Fibroblast of lung (primary cell): ENCODE measurements around the gene AMER2. TPM values are rescaled to one million over a fixed set of nuclear protein-coding genes. Genes with fewer than 3 reads are reported as not detected.

Source experiments
- DNase-seq, 2 donors: peaks; one replicate each; pipeline versions ENCODE4 v3.0.0 to v3.0.0-alpha.2; 2010; ENCODE audit warnings: low read depth in 2 of 2
- H2AFZ ChIP-seq: 2 replicates; pipeline ENCODE4 v1.5.1; 2012; ENCODE audit warnings: low read length, control low read depth, inconsistent platforms
- H3K27ac ChIP-seq: 2 replicates; pipeline ENCODE4 v1.5.1; 2011; ENCODE audit warnings: low read length, control low read depth; ENCODE audit not compliant: insufficient read depth
- H3K27me3 ChIP-seq: 2 replicates; pipeline ENCODE4 v1.5.1; 2011; ENCODE audit warnings: mild to moderate bottlenecking, low read length; ENCODE audit not compliant: control insufficient read depth, insufficient read depth
- H3K36me3 ChIP-seq: 2 replicates; pipeline ENCODE4 v1.5.1; 2011; ENCODE audit warnings: low read length; ENCODE audit not compliant: control insufficient read depth, insufficient read depth
- H3K4me1 ChIP-seq: 2 replicates; pipeline ENCODE4 v1.5.1; 2011; ENCODE audit warnings: low read length; ENCODE audit not compliant: control insufficient read depth, insufficient read depth; ENCODE audit errors: extremely low read depth
- H3K4me2 ChIP-seq: 2 replicates; pipeline ENCODE4 v1.5.1; 2011; ENCODE audit warnings: low read length, control low read depth; ENCODE audit not compliant: insufficient read depth; ENCODE audit errors: extremely low read depth
- H3K4me3 ChIP-seq, 4 experiments: fragments of 200-600 bp in 1 of 4; sonication (generic) in 1 of 4; replicated peaks in 1 of 4; 2 replicates each; pipeline ENCODE4 v1.5.1; 2011 to 2016; ENCODE audit warnings: low read length in 4 of 4, low read depth in 3 of 4, mild to moderate bottlenecking in 3 of 4, control low read depth in 2 of 4, inconsistent platforms in 1 of 4, mixed read lengths in 1 of 4; ENCODE audit not compliant: insufficient read depth in 1 of 4; ENCODE audit errors: control extremely low read depth in 1 of 4
- H3K79me2 ChIP-seq: 2 replicates; pipeline ENCODE4 v1.5.1; 2012; ENCODE audit warnings: mild to moderate bottlenecking, low read length, inconsistent platforms; ENCODE audit not compliant: control insufficient read depth, insufficient read depth
- H3K9ac ChIP-seq: 2 replicates; pipeline ENCODE4 v1.5.1; 2011; ENCODE audit warnings: mild to moderate bottlenecking, low read length, control low read depth; ENCODE audit not compliant: insufficient read depth
- H3K9me3 ChIP-seq: 2 replicates; pipeline ENCODE4 v1.5.1; 2012; ENCODE audit warnings: low read depth, low read length; ENCODE audit not compliant: control insufficient read depth, insufficient read depth
- H4K20me1 ChIP-seq: 2 replicates; pipeline ENCODE4 v1.5.1; 2011; ENCODE audit warnings: low read length; ENCODE audit not compliant: control insufficient read depth, insufficient read depth; ENCODE audit errors: extremely low read depth
- CTCF ChIP-seq, 2 donors: IDR thresholded peaks in 1 of 2; conservative IDR thresholded peaks in 1 of 2; 1 replicate in 1 of 2; 2 replicates in 1 of 2; pipeline ENCODE4 v1.5.1; 2011 to 2012; ENCODE audit warnings: low read length in 2 of 2, control low read depth in 1 of 2, inconsistent platforms in 1 of 2, low read depth in 1 of 2, mild to moderate bottlenecking in 1 of 2
- EZH2 ChIP-seq: IDR thresholded peaks from 2 replicates; pipeline ENCODE4 v1.5.1; 2012; ENCODE audit warnings: low read length, control low read depth, mild to moderate bottlenecking; ENCODE audit errors: missing control alignments
- polyA plus RNA-seq, 2 donors: library from polyadenylated mRNA; depleted of rRNA in 1 of 2; stranded (reverse) in 1 of 2; unstranded in 1 of 2; fragments of >200 nt; gene quantifications; 2 replicates each; pipeline ENCODE4 v1.2.1, GENCODE V29; 2011 to 2012; ENCODE audit warnings: missing spikeins in 1 of 2
- total RNA-seq: library from RNA; depleted of rRNA; stranded (reverse); fragments of >200 nt; gene quantifications from 2 replicates; pipeline ENCODE4 v1.2.1, GENCODE V29; 2014

Gene AMER2
- total and polyA plus RNA-seq, 2 donors (not counting 1 experiment from before 2014, with no cell fraction given) = under 0.01 TPM; not detected in 1

GRCh38 chr13:25213715-25214114 is 41.6 kb upstream of the AMER2 start:
- Histone ChIP-seq H3K27ac (no peak overlapping the region), H3K4me1 (no peaks in the 10 kb centered on the region), H4K20me1 (no peaks in the 10 kb centered on the region), H2AFZ (no peak overlapping the region), H3K4me2 (no peak overlapping the region), H3K4me3 (no peak overlapping the region), H3K79me2 (no peaks in the 10 kb centered on the region), H3K36me3 (no peaks in the 10 kb centered on the region), H3K27me3 (no peaks in the 10 kb centered on the region), H3K9ac (no peak overlapping the region), H3K9me3 (no peaks in the 10 kb centered on the region)
- no peak for TF ChIP-seq EZH2
- no peak for TF ChIP-seq CTCF (conservative IDR thresholded peaks at IDR 0.05 in 1 of 2, IDR thresholded peaks at IDR 0.05 in 1 of 2; ENCODE audit: low read depth in 1 of 2, low read length in 2 of 2)
- no peak for DNase-seq

GRCh38 chr13:25210842-25211569 is 38.9 kb upstream of the AMER2 start:
- H3K9me3 ChIP-seq = no peaks in the 10 kb centered on the region
- no peaks in the 10 kb centered on the region for H4K20me1 ChIP-seq
- no peak overlapping the region for H3K27ac ChIP-seq
- H3K4me1 ChIP-seq = no peaks in the 10 kb centered on the region
- H3K4me3 ChIP-seq = no peak overlapping the region
- no peak for TF ChIP-seq EZH2
- no peaks in the 10 kb centered on the region for H3K79me2 ChIP-seq
- no peak overlapping the region for H2AFZ ChIP-seq
- no peak overlapping the region for H3K4me2 ChIP-seq
- H3K9ac ChIP-seq = no peak overlapping the region
- no peak for DNase-seq
- no peaks in the 10 kb centered on the region for H3K27me3 ChIP-seq
- no peaks in the 10 kb centered on the region for H3K36me3 ChIP-seq

GRCh38 chr13:25207291-25207810 is 35.3 kb upstream of the AMER2 start:
- no peaks in the 10 kb centered on the region for H3K9me3 ChIP-seq
- no peak overlapping the region for H3K27ac ChIP-seq
- no peak overlapping the region for H3K4me3 ChIP-seq
- no peaks in the 10 kb centered on the region for H3K27me3 ChIP-seq
- H4K20me1 ChIP-seq = no peaks in the 10 kb centered on the region
- no peak for DNase-seq
- H3K9ac ChIP-seq = no peak overlapping the region
- H3K4me1 ChIP-seq = no peaks in the 10 kb centered on the region
- H3K79me2 ChIP-seq = no peaks in the 10 kb centered on the region
- no peaks in the 10 kb centered on the region for H3K36me3 ChIP-seq
- no peak for TF ChIP-seq CTCF (conservative IDR thresholded peaks at IDR 0.05 in 1 of 2, IDR thresholded peaks at IDR 0.05 in 1 of 2; ENCODE audit: low read depth in 1 of 2, low read length in 2 of 2)
- TF ChIP-seq EZH2 = no peak
- H3K4me2 ChIP-seq = no peak overlapping the region
- H2AFZ ChIP-seq = no peak overlapping the region
